Measurements from ENCODE around the gene TSPO. TPM values are rescaled to one million over a fixed set of nuclear protein-coding genes. Genes with fewer than 3 reads are reported as not detected.

The TSPO gene
- total and polyA plus RNA-seq, 2 of the 8 experiments (the other 6 are each of a cell fraction or from before 2014, with no cell fraction given), result 19.9 to 51.5 TPM

DNA sequence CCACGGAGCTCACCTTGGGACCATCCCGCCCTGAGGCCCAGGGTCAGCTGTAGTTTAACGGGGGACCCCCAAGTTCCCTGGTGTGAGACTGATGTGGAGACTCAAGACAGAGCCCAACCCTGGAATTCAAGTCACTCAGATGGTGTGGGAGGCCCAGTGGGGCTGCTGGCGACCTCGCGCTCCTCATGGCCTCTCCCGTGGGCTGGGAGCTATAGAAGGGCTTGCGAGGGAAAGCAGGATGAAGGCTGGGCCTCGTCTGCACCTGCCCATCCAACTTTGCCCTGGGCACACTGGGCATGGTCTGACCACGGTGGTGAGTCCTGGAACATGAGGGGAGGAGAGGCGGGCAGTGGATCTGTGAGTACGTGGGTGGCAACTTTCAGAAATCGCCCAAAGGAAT, 49.2 kb downstream of the TSPO start:
- Histone ChIP-seq H3K27ac (ENCODE audit: low read depth, low read length) (no peak overlapping the region), H4K5ac (ENCODE audit: insufficient read length, low read depth, low read length) (no peak overlapping the region), H2BK15ac (ENCODE audit: low read length) (no peak overlapping the region), H3K56ac (replicated peaks; ENCODE audit: insufficient read length, low read depth, low read length) (no peak overlapping the region), H3K14ac (ENCODE audit: insufficient read length) (no peak overlapping the region), H3K9me3 (ENCODE audit: insufficient read depth in 2 of 2, low read depth in 1 of 2, low read length in 1 of 2) (no peaks in the 10 kb centered on the region), H2AFZ (ENCODE audit: low read length) (no peak overlapping the region), H3K9ac (replicated peaks in 1 of 4; ENCODE audit: extremely low read depth in 1 of 4, low read depth in 3 of 4, low read length in 3 of 4) (no peak overlapping the region), H4K8ac (ENCODE audit: extremely low read depth, insufficient read depth, low read length) (no peak overlapping the region), H3K18ac (ENCODE audit: extremely low read depth, low read length) (no peak overlapping the region), H3K27me3 (replicated peaks in 1 of 4; ENCODE audit: control insufficient read depth in 3 of 4, extremely low read depth in 1 of 4, insufficient read depth in 3 of 4, low read length in 3 of 4) (no peaks in the 10 kb centered on the region), H2AK5ac (ENCODE audit: low read depth, low read length) (no peak overlapping the region), H3K79me2 (ENCODE audit: control insufficient read depth in 1 of 2, insufficient read depth in 2 of 2, low read length in 2 of 2) (no peaks in the 10 kb centered on the region), H3K4me2 (ENCODE audit: insufficient read depth in 1 of 2, low read depth in 2 of 2, low read length in 2 of 2) (no peak overlapping the region), H3K4me3 (ENCODE audit: extremely low read depth in 1 of 4, insufficient read depth in 2 of 4, low read depth in 3 of 4, low read length in 4 of 4) (no peak overlapping the region), H2BK20ac (ENCODE audit: low read length) (no peak overlapping the region), H3K4ac (replicated peaks; ENCODE audit: insufficient read length, low read depth, low read length) (no peak overlapping the region), H3K23me2 (ENCODE audit: low read depth, low read length) (peaks cover 3% of the 10 kb centered on the region; the same call in 1 of the 2 replicates), H3K79me1 (ENCODE audit: low read depth, low read length) (no peaks in the 10 kb centered on the region), H2BK5ac (ENCODE audit: low read depth, low read length) (no peak overlapping the region), H2BK120ac (replicated peaks; ENCODE audit: low read depth, low read length) (no peak overlapping the region), H4K20me1 (replicated peaks in 1 of 2; ENCODE audit: control insufficient read depth in 1 of 2, insufficient read depth in 2 of 2, low read length in 2 of 2) (peaks cover 0 to 2% of the 10 kb centered on the region in 2 experiments), H4K91ac (replicated peaks; ENCODE audit: insufficient read length, low read length) (no peak overlapping the region), H3K36me3 (ENCODE audit: control insufficient read depth in 2 of 4, insufficient read depth in 4 of 4, low read length in 3 of 4) (no peaks in the 10 kb centered on the region), H2BK12ac (ENCODE audit: low read depth, low read length) (no peak overlapping the region), H3K23ac (ENCODE audit: insufficient read length) (no peak overlapping the region), H3K4me1 (replicated peaks in 1 of 4; ENCODE audit: control insufficient read depth in 3 of 4, insufficient read depth in 4 of 4, low read length in 3 of 4) (peaks cover 2 to 11% (median 4%) of the 10 kb centered on the region in 4 experiments; a peak in 6 of 7 replicates)
- no peak for TF ChIP-seq CHD1 (IDR thresholded peaks at IDR 0.05; ENCODE audit: low read depth, low read length)
- no peak for TF ChIP-seq NRF1 (IDR thresholded peaks at IDR 0.05; ENCODE audit: low read depth, low read length)
- TF ChIP-seq TCF12 (IDR thresholded peaks at IDR 0.05; ENCODE audit: low read depth, low read length), result no peak
- WGBS, 2 experiments (ENCODE audit: extremely low coverage in 1 of 2, insufficient coverage in 1 of 2, insufficient read length in 1 of 2, insufficient replicate concordance in 2 of 2, low coverage in 1 of 2, low lambda C conversion rate in 2 of 2, missing lambda C conversion rate in 1 of 2), result 87% methylated on average over 13 of the region's 13 CpGs; no CpG with 5 or more reads in 1 of the 2 experiments
- no peak for DNase-seq (ENCODE audit: low read depth in 1 of 2, low spot score in 2 of 2)
- ChIA-PET POLR2A (ENCODE audit: partially characterized antibody) (interaction anchor here (0.6 to 0.8 kb wide), 2 partner anchors 31 to 147 kb away, joined by 3 read pairs; no protein-coding TSS in a partner anchor), CTCF (ENCODE audit: partially characterized antibody) (interaction anchor here (0.8 to 6.1 kb wide), 10 partner anchors 9 to 123 kb away, joined by 3 to 42 read pairs (median 4); no protein-coding TSS in a partner anchor)
- FAIRE-seq, result no peak

All from H1 (cell line).